ENCODE results near the gene RBM28. TPM values are rescaled to one million over a fixed set of nuclear protein-coding genes. Genes with fewer than 3 reads are reported as not detected.

RBM28 gene
- total RNA-seq, 3 donors from 2014 or later = 23.6 to 34.3 (median 27.1) TPM

GRCh38 chr7:128389618-128390329, 46.1 kb upstream of the RBM28 start:
- Histone ChIP-seq H3K9me3 (no peaks in the 10 kb centered on the region), H3K4me1 (ENCODE audit: low read depth) (no peaks in the 10 kb centered on the region), H3K36me3 (ENCODE audit: low read depth) (no peaks in the 10 kb centered on the region), H3K4me3 (no peak overlapping the region)
- TF ChIP-seq CTCF (IDR thresholded peaks at IDR 0.05) = no peak
- no peak for DNase-seq
- no peak for ATAC-seq
- intact Hi-C loops (cut with DNase I, micrococcal nuclease) = loop anchor here in 1 of 2 donors (5.0 kb wide), 1 partner anchor 37 kb away; no protein-coding TSS in a partner anchor

- no peaks in the 10 kb centered on the region for H3K4me1 ChIP-seq (ENCODE audit: low read depth)
- H3K4me3 ChIP-seq = no peak overlapping the region
- TF ChIP-seq CTCF (IDR thresholded peaks at IDR 0.05) = no peak
- H3K36me3 ChIP-seq (ENCODE audit: low read depth) = no peaks in the 10 kb centered on the region
- DNase-seq (no peak), ATAC-seq (no peak)
- intact Hi-C loops (cut with DNase I, micrococcal nuclease) = loop anchor here in 1 of 2 donors (5.0 kb wide), 1 partner anchor 37 kb away; no protein-coding TSS in a partner anchor
- H3K9me3 ChIP-seq = no peaks in the 10 kb centered on the region
Measured at GRCh38 chr7:128389085-128389617, 45.4 kb upstream of the RBM28 start.

GRCh38 chr7:128388145-128388485, 44.4 kb upstream of the RBM28 start:
- no peak for TF ChIP-seq CTCF (IDR thresholded peaks at IDR 0.05)
- no peaks in the 10 kb centered on the region for H3K36me3 ChIP-seq (ENCODE audit: low read depth)
- intact Hi-C loops (cut with DNase I, micrococcal nuclease) = loop anchor here in 1 of 2 donors (5.0 kb wide), 1 partner anchor 36 kb away; no protein-coding TSS in a partner anchor

GRCh38 chr7:128387216-128388144, 43.8 kb upstream of the RBM28 start:
- Histone ChIP-seq H3K36me3 (ENCODE audit: low read depth) (no peaks in the 10 kb centered on the region), H3K4me1 (ENCODE audit: low read depth) (no peaks in the 10 kb centered on the region), H3K9me3 (no peaks in the 10 kb centered on the region), H3K4me3 (no peak overlapping the region)
- intact Hi-C loops (cut with DNase I, micrococcal nuclease) = loop anchor here in 1 of 2 donors (5.0 kb wide), 1 partner anchor 35 kb away; no protein-coding TSS in a partner anchor
- ATAC-seq (peak; percentile 85), DNase-seq (peak in 2 of 3 donors; percentile 77)
- peak; percentile 75 for TF ChIP-seq CTCF (IDR thresholded peaks at IDR 0.05)

More at GRCh38 chr7:128388145-128388485, 44.4 kb upstream of the RBM28 start:
- H3K9me3 ChIP-seq = no peaks in the 10 kb centered on the region
- H3K4me1 ChIP-seq (ENCODE audit: low read depth) = no peaks in the 10 kb centered on the region
- no peak for ATAC-seq
- DNase-seq = no peak
- H3K4me3 ChIP-seq = no peak overlapping the region
